Measurements from ENCODE around the gene OR6P1.

DNA sequence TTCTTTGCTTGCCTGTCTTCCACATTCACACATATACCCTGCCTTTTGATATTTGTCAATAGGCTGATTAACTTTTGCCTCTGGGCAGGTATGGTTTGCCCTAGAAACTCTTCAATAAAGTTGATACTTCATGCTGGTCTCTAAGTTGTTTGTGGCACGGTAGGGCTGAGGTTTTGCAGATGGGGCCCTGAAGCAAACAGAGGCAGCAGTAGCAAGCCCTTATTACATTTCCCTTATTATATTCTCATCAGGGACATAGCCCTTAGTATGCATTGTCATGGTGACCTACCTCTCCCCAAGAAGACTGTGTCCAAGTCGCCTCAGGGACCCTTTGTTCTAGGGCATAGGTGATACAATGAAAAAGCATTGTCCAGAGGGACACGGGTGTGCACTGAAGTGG is at the start of gene OR6P1:
- TF ChIP-seq POLR2A (IDR thresholded peaks at IDR 0.05; ENCODE audit: low read depth, low read length) = no peak
- TF ChIP-seq POLR2AphosphoS5 (IDR thresholded peaks at IDR 0.05; ENCODE audit: low read depth, low read length) = no peak
- no peak for TF ChIP-seq SPI1 (IDR thresholded peaks at IDR 0.05; ENCODE audit: low read depth, low read length)
